Stimulated activated CD8-positive, alpha-beta memory T cell treated with anti-CD3 and anti-CD28 coated beads, Interleukin-12 subunit alpha, Interleukin-12 subunit beta, amount 100 ng/mL, for 24 hours (primary cell): Measurements from ENCODE around the gene MYBBP1A.
"Not testable (repeated sequence)": the region's sequence is repeated elsewhere in the genome, so short reads cannot be mapped to it uniquely, and the experiment has no call there.

ENCODE experiments used
- DNase-seq: peaks from one replicate; pipeline ENCODE4 v3.0.0-alpha.2; 2020; ENCODE audit errors: extremely low read depth

MYBBP1A gene

DNA sequence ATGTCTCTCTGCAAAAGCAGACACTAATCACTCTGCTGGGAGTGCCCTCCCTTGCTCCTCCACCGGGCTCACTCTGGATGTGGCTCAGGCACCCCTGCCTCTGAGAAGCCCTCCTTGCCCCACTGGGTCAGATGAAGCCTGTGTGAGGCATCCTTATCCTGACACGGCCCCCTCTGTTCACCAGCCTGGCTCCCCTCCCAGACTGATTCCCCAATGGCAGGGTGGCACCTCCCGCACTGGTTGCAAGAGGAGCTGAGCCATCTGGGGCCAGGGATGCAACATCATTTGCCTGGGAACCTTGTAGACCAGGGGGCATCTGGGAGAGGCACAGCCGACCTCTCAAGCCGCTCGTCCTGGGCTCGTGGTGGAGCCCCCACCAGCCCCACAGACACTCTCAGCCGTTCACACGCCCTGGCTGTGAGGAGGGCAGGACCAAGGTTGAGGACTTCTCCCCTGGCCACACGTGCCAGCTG lies 35.8 kb upstream of the MYBBP1A start:
- no peak for DNase-seq

DNA sequence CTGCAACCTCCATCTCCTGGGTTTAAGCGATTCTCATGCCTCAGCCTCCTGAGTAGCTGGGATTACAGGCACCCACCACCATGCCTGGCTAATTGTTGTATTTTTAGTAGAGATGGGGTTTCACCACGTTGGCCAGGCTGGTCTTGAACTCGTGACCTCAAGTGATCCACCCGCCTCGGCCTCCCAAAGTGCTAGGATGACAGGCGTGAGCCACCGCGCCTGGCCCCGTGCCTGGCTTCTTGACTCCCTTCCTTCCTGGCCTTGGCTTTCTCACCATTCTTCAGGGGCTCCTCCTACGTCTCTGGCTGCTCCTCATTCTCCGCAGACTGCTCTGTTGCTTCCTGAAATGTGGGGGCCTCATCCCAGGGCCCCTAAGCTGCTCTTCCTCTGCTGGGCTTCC lies 34.9 kb upstream of the MYBBP1A start:
- not testable (repeated sequence) for DNase-seq

DNA sequence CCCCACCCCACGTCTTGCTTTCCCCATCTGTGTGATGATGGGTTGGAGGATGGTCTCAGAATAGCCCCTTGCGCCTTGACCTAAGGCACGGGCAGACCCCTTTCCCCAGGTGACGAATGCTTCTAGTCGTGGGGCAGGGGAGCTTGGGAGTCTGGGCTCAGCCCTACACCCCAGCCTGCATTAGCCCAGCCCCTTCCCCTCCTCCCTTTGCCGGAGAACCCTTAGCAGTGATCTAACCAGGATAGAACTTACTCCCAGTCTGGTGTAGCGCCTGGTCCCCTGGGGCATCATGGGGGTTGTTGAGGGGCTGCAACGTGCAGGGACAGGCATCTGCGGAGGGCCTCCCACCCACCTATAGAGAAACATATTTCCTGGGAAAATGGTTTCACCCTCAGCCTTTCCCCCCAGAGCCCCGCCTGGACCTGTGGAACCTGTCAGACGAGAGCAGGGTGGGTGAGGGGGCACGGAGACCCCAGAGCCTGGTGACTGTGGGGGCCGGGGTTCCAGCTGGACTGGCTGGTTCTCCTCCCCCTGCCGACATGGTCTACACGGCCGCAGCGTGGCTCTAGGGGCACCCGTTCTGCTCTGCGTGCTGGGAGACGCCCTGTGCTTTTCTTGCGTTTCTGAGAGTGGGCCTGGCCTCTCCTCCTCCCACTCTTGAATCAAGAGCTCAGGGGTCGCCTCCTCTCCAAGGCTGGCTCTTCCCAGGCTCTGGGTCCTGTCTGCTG lies 33.9 kb upstream of the MYBBP1A start:
- no peak for DNase-seq

DNA sequence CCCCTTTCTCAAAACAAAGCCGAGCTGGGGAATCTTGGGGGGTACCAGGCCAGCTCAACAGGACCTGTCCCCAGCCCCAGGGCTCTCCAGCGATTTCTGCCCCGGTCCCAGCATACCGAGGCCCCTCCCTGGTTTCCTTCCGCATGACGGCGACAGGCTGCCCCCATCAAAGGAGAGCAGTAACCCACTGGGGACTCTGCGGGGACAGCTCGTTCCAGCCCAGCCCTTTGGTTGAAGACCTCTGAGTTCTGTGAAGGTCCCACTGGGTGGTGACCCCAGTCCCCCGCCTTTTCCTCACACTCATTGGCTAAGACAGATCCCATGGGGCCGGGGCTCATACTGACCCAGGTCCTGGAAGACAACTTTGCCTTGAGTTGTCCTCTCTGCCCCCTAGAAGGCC lies 33.2 kb upstream of the MYBBP1A start:
- DNase-seq: no peak

DNA sequence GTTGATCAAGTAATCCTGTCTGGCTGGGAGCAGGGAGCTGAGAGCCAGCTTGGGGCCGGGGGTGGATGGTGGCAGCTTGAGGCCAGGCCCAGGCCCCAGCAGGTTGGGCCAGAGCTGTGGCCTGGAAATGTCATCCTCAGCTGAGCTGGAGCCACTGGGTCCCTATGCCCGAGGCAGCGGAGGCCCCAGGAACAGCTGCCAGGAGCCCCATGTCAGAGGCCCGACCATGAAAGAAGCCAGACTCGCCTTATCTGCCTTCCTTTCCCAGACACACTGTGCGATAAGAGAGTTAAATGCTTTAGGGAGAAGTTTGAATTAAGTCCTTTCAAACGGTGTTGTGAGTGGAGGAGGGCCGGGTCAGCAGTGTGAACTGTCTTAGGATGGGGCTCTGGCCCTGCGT lies 32.6 kb upstream of the MYBBP1A start:
- no peak for DNase-seq

DNA sequence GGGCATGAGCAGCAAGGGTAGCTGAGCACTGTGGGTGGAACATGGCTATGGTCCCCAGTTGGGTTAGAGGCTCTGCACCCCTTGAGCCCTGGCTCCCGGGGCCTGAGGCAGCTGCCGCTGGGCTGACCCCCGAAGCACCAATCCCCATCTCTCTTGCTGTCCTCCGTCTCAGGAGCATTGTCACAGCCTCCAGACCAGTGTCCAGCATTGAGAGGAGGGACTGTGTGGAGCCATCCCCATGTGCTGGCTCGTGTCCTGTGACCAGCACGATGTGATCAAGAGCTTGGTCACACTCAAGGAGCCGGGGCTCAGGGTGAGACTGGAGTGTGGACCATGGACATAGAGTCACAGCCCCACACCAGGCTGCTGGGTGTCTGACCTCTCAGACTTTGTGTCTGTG lies 32.0 kb upstream of the MYBBP1A start:
- DNase-seq: no peak

DNA sequence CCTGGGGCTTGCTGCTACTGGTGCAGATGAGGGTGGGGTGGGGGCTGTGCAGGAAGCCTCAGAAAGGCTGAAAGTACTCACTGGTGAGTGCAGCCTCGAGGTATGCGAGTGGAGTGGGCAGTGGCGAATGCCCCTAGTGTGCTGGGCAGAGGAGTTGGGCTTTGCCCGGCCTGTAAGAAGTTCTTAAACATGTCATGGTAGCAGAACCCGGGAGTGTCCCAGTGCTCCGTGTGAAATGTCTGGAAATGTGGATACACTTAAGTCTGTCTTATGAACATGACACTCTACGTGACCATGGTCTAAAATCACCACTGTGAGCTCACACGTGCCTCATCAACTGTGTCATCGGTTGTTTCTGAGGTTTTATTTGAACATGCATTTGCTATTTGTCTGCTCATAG lies 30.9 kb upstream of the MYBBP1A start:
- no peak for DNase-seq

DNA sequence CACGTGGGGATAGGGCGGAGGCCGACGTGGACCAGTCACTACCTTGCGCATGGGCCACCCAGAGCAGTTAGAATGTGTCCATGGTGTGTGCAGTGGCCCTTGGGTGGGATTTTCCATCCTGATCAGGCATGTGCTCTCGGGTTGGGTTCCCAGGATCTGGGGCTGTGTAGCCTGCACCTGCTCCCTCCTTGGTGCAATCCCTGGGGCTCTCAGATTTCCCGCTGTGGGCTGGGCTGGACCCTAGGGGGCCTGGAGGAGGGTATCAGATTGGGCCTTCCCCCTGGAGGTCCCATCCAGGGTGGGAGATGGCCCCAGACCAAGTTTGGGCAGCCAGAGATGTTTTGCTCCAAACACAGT lies 30.4 kb upstream of the MYBBP1A start:
- no peak for DNase-seq

DNA sequence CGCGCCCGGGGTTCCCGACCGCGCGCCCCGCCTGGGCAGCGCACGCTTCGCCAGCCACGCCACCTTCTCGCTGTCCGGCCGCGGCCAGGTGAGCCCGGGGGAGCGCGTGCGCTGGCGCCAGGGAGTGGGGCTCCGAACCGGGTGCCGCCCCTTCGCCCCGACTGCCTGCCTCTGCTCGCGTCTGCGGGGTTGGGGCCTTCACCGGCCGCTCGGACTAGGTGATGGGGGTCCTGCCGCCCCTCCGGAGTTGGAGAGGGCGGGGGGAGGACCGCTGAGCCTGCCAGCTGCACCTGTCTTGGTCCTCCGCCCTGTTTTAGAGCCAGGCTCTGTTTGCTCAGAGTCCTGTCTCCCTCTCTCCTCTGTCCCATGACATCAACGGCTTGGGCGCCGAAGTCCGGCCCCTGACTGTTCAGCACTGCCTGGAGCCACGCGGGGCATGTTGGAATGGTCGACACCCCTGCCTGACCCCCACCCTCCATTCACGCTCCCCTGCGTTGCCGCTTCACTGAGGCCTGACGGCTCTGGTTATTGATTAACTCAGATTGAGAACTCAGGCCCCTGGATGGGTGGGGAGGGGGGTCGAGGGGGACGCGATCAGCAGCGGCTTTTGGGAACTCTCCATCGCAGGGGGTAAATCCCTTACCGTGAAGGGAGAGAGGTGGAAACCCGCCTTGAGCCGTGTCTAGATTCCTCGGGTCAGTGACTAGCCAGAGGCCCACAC lies 29.9 kb upstream of the MYBBP1A start:
- no peak for DNase-seq

DNA sequence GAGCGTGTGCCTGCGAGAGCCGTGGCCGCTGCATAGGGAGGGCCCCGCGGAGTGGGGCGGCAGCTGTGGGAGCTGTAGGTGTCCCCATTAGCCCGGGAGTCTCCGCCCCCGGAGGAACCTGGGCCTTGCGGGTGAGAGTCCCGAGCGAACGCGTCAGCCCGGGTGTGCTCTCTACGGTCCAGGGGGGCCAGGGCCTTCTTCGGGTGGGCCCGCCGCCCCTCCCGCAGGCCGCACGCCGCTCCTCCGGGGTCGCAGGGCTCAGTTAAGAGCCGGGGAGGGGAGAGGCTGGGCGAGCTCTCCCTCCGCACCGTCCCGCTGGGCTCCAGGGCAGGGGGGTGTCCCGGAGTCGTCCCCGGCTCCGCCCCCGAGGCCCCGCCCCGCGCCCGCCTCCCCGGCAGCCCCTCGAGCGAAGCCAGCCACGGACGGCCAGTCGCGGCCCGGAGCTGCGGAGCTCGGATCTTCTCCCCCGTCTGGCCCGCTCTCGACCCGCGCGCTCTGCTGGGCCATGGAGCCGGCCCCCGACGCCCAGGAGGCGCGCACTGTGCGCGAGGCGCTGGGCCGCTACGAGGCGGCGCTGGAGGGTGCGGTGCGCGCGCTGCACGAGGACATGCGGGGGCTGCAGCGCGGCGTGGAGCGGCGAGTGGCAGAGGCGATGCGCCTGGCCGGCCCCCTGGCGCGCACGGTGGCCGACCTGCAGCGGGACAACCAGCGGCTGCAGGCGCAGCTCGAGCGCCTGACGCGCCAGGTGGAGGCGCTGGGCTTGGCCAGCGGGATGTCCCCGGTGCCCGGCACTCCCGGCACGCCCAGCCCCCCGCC lies 29.1 kb upstream of the MYBBP1A start, which contains the start of gene SMTNL2:
TSS of gene SMTNL2 (plus strand) at position 429 of the 816 bp plus-strand sequence. CDS start at position 506, 77 bp downstream.
- no peak for DNase-seq

DNA sequence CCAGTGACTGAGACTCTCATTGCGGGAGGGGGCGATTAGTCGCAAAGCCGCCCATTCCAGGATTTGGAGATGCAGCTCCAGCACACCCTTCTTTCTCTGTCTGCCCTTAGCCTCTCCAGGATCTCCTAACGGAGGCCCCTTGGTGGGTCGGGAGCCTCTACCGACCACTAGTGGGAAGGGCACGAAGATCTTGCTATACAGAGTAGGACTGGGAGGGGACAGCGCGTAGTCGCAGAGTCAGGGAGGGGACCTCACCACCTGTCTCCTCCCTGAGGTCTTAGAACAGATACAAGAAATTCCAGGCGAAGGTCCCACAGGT lies 28.6 kb upstream of the MYBBP1A start:
- DNase-seq: no peak

DNA sequence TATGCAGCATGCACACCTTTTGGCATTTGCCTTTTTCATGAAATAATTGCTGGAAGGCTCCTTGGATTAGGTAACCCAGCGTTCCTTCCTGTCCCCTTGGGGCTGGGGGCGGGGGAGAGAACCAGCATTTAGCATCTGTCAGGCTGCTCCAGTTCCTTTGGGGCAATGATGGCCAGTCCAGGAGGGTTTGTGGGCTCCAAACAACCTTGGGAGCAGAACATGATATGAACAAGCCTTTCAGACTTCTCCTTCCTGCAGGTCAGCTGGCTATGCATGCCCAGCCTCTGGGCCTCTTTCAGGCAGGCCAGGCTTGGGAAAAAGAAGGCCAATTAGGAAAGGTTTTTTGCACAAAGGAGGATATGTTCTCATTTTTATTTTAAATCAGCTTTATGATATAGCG lies 28.0 kb upstream of the MYBBP1A start:
- DNase-seq: no peak

DNA sequence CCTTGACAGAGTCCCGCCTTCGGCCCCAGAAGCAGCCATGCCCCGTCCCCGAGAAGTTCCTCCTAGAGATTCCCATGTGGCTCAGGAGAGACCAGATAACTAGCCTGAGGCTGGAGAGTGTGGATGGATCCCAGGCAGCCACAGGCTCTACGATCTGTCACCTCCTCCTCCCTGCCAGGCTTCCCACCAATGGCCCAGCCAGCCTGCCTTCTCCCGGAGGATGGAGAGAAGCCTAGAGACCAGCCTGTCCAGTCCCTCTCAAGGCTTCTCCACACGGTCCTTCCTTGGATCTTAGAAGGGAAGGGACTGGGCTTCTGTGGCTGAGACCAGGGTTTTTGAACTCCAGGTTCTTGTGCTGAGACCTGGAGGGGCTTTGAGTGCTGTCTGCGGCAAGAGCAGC lies 27.5 kb upstream of the MYBBP1A start:
- DNase-seq: no peak

DNA sequence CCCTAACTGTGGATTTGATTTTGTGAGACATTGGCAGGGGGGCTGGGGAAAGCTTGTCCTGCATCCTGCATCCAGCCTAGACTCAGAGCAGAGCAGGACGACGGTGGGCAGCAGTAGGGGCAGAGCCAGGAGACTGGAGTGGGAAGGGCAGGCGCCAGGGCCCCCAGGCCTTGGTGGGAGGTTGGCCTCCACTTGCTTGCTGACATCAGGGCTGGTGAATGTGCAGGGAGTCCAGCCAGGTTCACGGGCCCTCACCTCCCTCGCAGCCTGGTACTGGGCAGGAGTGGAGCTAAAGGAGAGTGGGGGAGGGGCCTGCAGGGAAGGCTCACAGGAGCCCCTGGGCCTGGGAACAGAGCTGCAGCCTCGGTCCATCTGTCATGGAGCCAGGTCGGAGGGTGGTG lies 26.9 kb upstream of the MYBBP1A start:
- DNase-seq: no peak

DNA sequence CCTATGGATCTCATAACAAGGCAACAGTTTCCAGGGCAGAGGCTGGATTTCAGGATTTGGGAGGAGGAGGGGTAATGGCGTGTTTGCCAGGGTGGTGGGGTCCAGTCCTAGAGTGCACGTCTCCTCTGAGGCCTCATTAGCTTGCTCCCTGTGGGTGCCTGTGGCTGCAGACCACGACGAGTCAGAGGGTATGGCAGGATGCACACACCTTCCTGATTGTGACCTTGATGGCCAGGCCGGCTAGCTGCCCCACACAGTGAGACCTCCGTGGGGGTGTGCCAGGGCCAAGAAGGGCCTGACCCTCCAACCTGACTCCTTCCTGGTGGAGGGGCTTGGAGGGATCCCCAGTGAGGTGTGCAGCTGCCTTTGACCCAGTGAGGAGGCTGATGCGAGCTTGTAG lies 25.1 kb upstream of the MYBBP1A start:
- DNase-seq: no peak

DNA sequence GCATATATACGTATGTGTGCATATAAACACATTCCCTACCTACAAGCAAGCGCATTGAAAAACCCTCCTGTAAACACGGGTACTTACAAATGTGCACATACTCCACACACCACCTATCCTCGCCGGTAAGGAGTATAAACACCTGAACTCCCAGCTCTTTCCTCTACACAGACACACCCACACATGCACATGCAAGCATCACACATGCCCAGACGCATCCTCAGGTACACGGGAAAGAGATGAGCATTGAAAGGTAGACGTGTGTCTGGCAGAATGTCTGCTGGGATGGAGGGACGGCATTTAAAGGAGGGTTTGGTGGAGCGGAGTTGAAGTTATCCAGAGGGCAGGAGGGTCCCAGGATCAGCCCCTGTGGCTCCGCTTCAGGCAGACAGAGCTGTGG lies 24.5 kb upstream of the MYBBP1A start:
- DNase-seq: no peak

DNA sequence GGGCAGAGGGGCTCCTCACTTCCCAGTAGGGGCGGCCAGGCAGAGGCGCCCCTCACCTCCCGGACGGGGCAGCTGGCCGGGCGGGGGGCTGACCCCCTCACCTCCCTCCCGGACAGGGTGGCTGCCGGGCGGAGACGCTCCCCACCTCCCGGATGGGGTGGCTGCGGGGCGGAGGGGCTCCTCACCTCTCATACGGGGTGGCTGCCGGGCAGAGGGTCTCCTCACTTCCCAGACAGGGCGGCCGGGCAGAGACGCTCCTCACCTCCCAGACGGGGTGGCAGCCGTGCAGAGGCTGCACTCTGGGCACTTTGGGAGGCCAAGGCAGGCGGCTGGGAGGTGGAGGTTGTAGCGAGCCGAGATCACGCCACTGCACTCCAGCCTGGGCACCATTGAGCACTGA lies 23.2 kb upstream of the MYBBP1A start:
- DNase-seq: not testable (repeated sequence)

DNA sequence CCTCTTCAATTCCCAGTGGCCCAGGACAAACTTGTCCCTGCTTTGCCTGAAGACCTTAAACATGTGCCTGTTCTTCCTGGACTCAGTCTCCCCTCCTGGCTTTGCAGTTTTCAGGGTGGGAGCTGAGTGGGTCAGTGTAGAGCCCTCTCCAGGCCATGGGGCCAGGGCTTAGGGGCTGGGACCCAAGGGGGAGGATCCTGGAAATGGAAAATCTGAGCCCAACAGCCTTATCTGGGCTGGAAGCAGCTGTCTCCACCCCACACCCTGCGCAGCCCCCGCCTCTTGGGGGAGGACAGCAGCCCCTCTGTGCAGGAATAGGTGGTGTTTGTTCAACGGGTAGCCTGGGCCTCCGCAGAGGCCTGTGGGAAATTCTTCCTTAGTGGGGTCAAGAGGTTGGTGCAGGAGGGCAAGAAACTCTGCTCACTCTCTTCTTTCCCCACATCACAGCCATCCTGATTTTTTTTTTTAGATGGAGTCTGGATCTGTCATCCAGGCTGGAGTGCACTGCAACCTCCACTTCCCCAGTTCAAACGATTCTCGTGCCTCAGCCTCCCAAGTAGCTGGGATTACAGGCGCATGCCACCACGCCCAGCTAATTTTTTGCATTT lies 22.3 kb upstream of the MYBBP1A start:
- no peak for DNase-seq

DNA sequence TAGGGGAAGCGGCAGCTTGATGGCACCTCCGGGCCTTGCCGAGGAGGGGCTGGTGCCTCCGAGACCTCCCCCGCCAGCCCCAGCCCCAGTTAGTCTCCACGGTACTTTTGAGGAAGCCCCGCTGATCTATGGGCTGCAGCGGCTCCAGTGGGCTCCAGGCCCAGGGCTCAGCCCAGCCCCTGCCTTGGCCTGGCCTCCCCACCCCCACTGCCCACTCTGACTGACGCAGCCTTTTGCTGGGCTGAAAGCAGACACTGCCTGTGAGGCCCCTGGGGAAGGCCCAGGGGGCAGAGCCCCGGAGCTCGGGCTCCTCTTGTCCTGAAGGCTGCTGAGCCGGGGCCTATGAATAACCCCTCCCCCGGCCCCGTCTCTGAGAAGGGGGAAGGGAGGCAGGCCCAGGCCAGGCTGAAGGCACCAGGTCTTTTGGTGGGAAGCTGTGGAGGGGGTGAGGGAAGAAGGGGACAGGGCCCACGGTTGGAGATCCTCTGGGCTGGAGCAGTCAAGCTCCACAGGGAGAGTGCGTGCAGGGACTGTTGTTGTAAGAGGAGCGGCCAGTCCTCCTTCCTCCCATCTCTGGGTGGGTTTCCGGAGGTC lies 21.6 kb upstream of the MYBBP1A start:
- DNase-seq: no peak

DNA sequence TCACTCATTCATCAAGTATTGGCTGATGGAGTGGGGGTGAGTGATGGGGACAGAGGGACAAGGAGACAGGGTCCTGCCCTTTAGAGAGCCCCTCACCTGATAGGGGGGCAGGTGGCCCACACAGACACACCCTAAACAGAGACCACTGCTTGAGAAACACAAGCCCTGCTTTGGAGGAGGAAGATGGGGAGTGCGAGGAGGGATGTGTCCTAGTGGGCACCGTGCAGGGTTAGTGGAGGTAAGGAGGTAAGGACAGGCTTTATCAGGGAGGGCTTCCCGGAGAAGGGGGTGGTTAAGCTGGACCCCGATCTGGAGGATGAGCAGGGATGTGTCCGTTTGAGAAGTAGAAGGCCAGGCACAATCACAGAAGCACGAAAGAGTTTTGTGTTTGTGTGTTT lies 21.0 kb upstream of the MYBBP1A start:
- no peak for DNase-seq

DNA sequence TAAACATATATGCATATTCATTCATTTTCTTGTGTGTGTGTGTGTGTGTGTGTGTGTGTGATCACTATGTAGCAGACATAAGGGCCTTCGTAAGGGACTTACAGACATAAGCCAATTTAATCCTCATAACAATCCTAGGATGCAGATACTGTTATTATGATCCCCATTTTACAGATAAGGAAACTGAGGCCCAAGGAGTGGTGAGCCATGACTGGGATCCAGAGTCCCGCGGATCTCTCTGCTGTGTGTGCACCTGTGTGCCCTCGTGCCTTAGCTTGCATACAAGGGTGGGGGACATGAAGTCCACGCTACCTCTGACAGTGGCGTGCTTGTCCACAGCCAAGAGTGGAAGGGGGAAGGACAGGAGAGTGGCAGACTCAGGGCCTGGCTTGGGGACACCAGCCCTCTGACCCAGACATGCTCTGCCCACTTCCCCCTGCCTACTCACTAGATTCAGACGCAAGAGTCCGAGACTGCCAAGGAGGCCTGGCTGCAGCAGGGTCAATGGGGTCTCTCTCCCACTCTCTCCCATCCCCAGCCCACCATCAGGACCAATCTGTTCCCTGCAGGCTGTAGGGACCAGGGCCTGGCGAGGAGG lies 19.4 kb upstream of the MYBBP1A start:
- no peak for DNase-seq

DNA sequence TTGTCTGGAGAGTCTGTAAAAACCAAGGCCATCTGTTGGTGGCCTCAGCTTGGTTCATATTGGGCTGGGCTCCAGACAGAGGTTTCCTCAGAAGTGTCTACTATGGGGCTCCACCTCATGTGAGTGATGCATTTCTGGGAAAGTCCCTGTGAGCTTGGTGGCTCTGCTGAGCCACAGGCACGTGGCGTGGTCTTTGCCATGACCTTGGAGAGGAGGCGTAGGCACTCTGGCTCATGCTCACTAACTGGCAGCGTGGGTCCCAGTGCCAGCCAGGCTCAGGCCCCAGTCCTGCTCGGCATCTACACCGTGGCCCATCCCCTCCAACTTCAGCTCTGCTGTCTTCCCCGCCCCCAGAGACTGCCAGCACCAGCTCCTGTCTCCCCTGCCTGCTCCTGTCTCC lies 18.5 kb upstream of the MYBBP1A start:
- peak; percentile 39 for DNase-seq
